HepG2 (cell line): ENCODE data around the gene ZDHHC7. TPM values are rescaled to one million over a fixed set of nuclear protein-coding genes. Genes with fewer than 3 reads are reported as not detected.

Experiments used
- ATAC-seq: fragments of 200-7000 bp; cut with Tn5 transposase; 3 replicates; pipeline ENCODE4 v1.9.1; 2020; ENCODE audit warnings: mild to moderate bottlenecking, moderate library complexity
- BruUV-seq: library from RNA; stranded (reverse); fragments of 400-500 nt; replicated peaks from 2 replicates; lab custom pipeline; 2021; lab: Mats Ljungman, UMichigan
- CTCF ChIA-PET: fragments of 300-600 bp; formaldehyde crosslinking; extraction: SDS; loops from one replicate; lab custom pipeline; 2021; ENCODE audit warnings: low total read pairs, inconsistent platforms, low intra/inter-chr PET ratio; lab: Yijun Ruan, JAX
- POLR2A ChIA-PET: fragments of 350-600 bp; sonication (Branson Sonifier 250); formaldehyde crosslinking; loops from one replicate; lab custom pipeline; 2020; ENCODE audit warnings: antibody characterized with exemption, inconsistent platforms; lab: Yijun Ruan, JAX
- DNase-seq: peaks from one replicate; pipeline ENCODE4 v3.0.0-alpha.2; 2015; ENCODE audit warnings: low spot score
- FAIRE-seq: peaks from 3 replicates; lab custom pipeline; 2011; peaks lifted over from hg19 to GRCh38; lab: Jason Lieb, UNC
- H2AFZ ChIP-seq: one replicate; pipeline ENCODE4 v1.6.1; 2011; ENCODE audit warnings: low read length, inconsistent platforms
- H3K27ac ChIP-seq: fragments of 300-600 bp; 3 replicates; pipeline ENCODE4 v1.8.0; 2011; ENCODE audit warnings: mixed run types, mild to moderate bottlenecking, mixed read lengths, low read length, inconsistent platforms; ENCODE audit not compliant: insufficient read depth; ENCODE audit errors: extremely low read length
- H3K27me3 ChIP-seq, 2 experiments: fragments of 200-600 bp in 1 of 2; 2 replicates in 1 of 2; 3 replicates in 1 of 2; pipeline versions ENCODE4 v1.6.0 to v1.8.0; 2011; ENCODE audit warnings: low read length in 2 of 2, mild to moderate bottlenecking in 2 of 2, moderate library complexity in 2 of 2, inconsistent platforms in 1 of 2; ENCODE audit not compliant: insufficient read depth in 2 of 2, control insufficient read depth in 1 of 2
- H3K36me3 ChIP-seq, 2 experiments: fragments of 200-600 bp in 1 of 2; replicated peaks in 1 of 2; 2 replicates in 1 of 2; 3 replicates in 1 of 2; pipeline versions ENCODE4 v1.5.1 to v1.8.0; 2011; ENCODE audit warnings: low read length in 2 of 2, inconsistent platforms in 1 of 2; ENCODE audit not compliant: insufficient read depth in 2 of 2, control insufficient read depth in 1 of 2
- H3K4me1 ChIP-seq: 2 replicates; pipeline ENCODE4 v1.5.1; 2012; ENCODE audit warnings: low read length, inconsistent platforms; ENCODE audit not compliant: insufficient read depth
- H3K4me2 ChIP-seq: 2 replicates; pipeline ENCODE4 v1.6.0; 2011; ENCODE audit warnings: low read depth, low read length, inconsistent platforms
- H3K4me3 ChIP-seq, 3 experiments: fragments of 200-600 bp in 1 of 3; sonication (generic), shearing (Covaris generic) in 1 of 3; replicated peaks in 1 of 3; 2 replicates each; pipeline ENCODE4 v1.5.1; 2011 to 2016; ENCODE audit warnings: low read length in 3 of 3, inconsistent platforms in 2 of 3, low read depth in 2 of 3, mild to moderate bottlenecking in 2 of 3, control low read depth in 1 of 3, mixed read lengths in 1 of 3; ENCODE audit not compliant: insufficient read depth in 1 of 3
- H3K79me2 ChIP-seq: one replicate; pipeline ENCODE4 v1.6.1; 2011; ENCODE audit warnings: low read length, inconsistent platforms; ENCODE audit not compliant: insufficient read depth
- H3K9ac ChIP-seq: 2 replicates; pipeline ENCODE4 v1.6.0; 2011; ENCODE audit warnings: mild to moderate bottlenecking, low read depth, low read length, inconsistent platforms; ENCODE audit not compliant: insufficient read depth
- H3K9me3 ChIP-seq: 2 replicates; pipeline ENCODE4 v1.5.1; 2012; ENCODE audit warnings: mild to moderate bottlenecking, low read length
- H4K20me1 ChIP-seq: 2 replicates; pipeline ENCODE4 v1.6.0; 2011; ENCODE audit warnings: inconsistent platforms, mild to moderate bottlenecking, low read length, moderate library complexity; ENCODE audit not compliant: insufficient read depth
- CTCF ChIP-seq: sonication (generic); formaldehyde crosslinking; IDR thresholded peaks from 2 replicates; pipeline ENCODE4 v1.5.0; 2020; ENCODE audit warnings: mild to moderate bottlenecking, missing genetic modification reagents, moderate library complexity
- STAG1 ChIP-seq: sonication (generic); formaldehyde crosslinking; IDR thresholded peaks from 2 replicates; pipeline ENCODE4 v1.4.0; 2020; ENCODE audit warnings: missing genetic modification reagents
- ZBTB33 ChIP-seq: sonication (generic); formaldehyde crosslinking; IDR thresholded peaks from 2 replicates; pipeline ENCODE4 v1.4.0; 2020; ENCODE audit warnings: missing genetic modification reagents
- ZBTB38 ChIP-seq: sonication (generic); formaldehyde crosslinking; IDR thresholded peaks from 2 replicates; pipeline ENCODE4 v1.5.1; 2020; ENCODE audit warnings: mild to moderate bottlenecking, missing genetic modification reagents
- ZNF275 ChIP-seq: sonication (generic); formaldehyde crosslinking; IDR thresholded peaks from 2 replicates; pipeline ENCODE4 v1.8.0; 2022; ENCODE audit warnings: missing genetic modification reagents, mild to moderate bottlenecking, inconsistent platforms, borderline replicate concordance
- ZNF691 ChIP-seq: sonication (generic); formaldehyde crosslinking; IDR thresholded peaks from 2 replicates; pipeline ENCODE4 v1.4.0; 2020; ENCODE audit warnings: missing genetic modification reagents, low read depth, mild to moderate bottlenecking, borderline replicate concordance
- ZNF891 ChIP-seq: sonication (generic); formaldehyde crosslinking; IDR thresholded peaks from 2 replicates; pipeline ENCODE4 v1.5.0; 2020; ENCODE audit warnings: mild to moderate bottlenecking, missing genetic modification reagents
- WGBS: methylation state at CpG from one replicate; pipeline ENCODE4 v1.1.6; 2017; ENCODE audit warnings: low lambda C conversion rate; 5-methylcytosine and 5-hydroxymethylcytosine counted together
- in situ Hi-C: cut with HindIII; loops from 2 replicates; pipeline ENCODE4 v1.10.0; 2017; ENCODE audit warnings: low pct_unique_long_range_greater_than_20kb; ENCODE audit not compliant: extremely low pct_ligation_motif_present
- intact Hi-C: fragments of 100-400 bp; cut with micrococcal nuclease; formaldehyde crosslinking; loops from one replicate; pipeline ENCODE4 v1.10.0; 2022; ENCODE audit not compliant: unreplicated experiment
- polyA plus RNA-seq, 8 experiments: library from polyadenylated mRNA; depleted of rRNA in 3 of 8; stranded (reverse) in 7 of 8; unstranded in 1 of 8; fragments of >200 nt; fragmentation: Illumina TruSeq in 4 of 8; extraction: Trizol in 4 of 8; gene quantifications; 2 replicates each; pipeline versions ENCODE4 v1.2.1 to v1.2.3, GENCODE V29; 2011 to 2016; ENCODE audit warnings: low read depth in 4 of 8, missing spikeins in 1 of 8, mixed read lengths in 1 of 8; ENCODE audit not compliant: insufficient read depth in 1 of 8
- total RNA-seq, 5 experiments: library from RNA; depleted of rRNA; stranded (reverse); fragments of >200 nt; fragmentation: Illumina TruSeq; extraction: Trizol; gene quantifications; 2 replicates each; pipeline ENCODE4 v1.2.3, GENCODE V29; 2016; ENCODE audit warnings: low read depth in 1 of 5

ZDHHC7 gene
- total and polyA plus RNA-seq, 2 of the 13 experiments (the other 11 are each of a cell fraction or from before 2014, with no cell fraction given): 46.8 to 67.6 TPM

GRCh38 chr16:84982434-84982833, 28.9 kb downstream of the ZDHHC7 start:
- DNase-seq (no peak), ATAC-seq (no peak), FAIRE-seq (no peak)
- Histone ChIP-seq H3K79me2 (peaks cover 13% of the 10 kb centered on the region), H3K27ac (no peak overlapping the region), H3K4me1 (peaks cover 38% of the 10 kb centered on the region), H3K4me3 (no peak overlapping the region), H3K36me3 (peaks cover 27 to 77% of the 10 kb centered on the region in 2 experiments), H3K4me2 (no peak overlapping the region), H2AFZ (no peak overlapping the region), H4K20me1 (peaks cover 12% of the 10 kb centered on the region), H3K9ac (no peak overlapping the region), H3K27me3 (no peaks in the 10 kb centered on the region), H3K9me3 (no peaks in the 10 kb centered on the region)
- 91% methylated on average over 9 of the region's 9 CpGs for WGBS
- POLR2A ChIA-PET: interaction anchor here (1.8 kb wide), 1 partner anchor 12 kb away, joined by 5 read pairs; no protein-coding TSS in a partner anchor
- in situ Hi-C loops (no loop called here), intact Hi-C loops (no loop called here)
- peak; percentile 36 for TF ChIP-seq STAG1
- TF ChIP-seq ZNF891 (CRISPR knock-in tag): no peak
- peak; percentile 43 for TF ChIP-seq CTCF
- TF ChIP-seq ZNF275 (CRISPR knock-in tag): no peak
- TF ChIP-seq ZNF691: no peak
- TF ChIP-seq ZBTB33 (CRISPR knock-in tag): peak; percentile 70; the same call in 1 of the 2 replicates
- TF ChIP-seq ZBTB38 (CRISPR knock-in tag): peak; percentile 69; the same call in 1 of the 2 replicates
- no TSS peak for BruUV-seq
- CTCF ChIA-PET: no interaction called here
